OCI-LY1 (cell line): ENCODE results near the gene TNNC1.

ENCODE experiments used
- EZH2 ChIP-seq: fragments of 200-600 bp; sonication (generic), shearing (Covaris generic); IDR thresholded peaks from 2 replicates; pipeline ENCODE4 v1.8.0; 2017; ENCODE audit warnings: borderline replicate concordance, mixed run types, mild to moderate bottlenecking, antibody characterized with exemption, low read length, moderate library complexity, mixed read lengths
- TF ChIP-seq, protein P1 (sequence below): fragments of 200-600 bp; sonication (generic), shearing (Covaris generic); IDR thresholded peaks from 2 replicates; pipeline ENCODE4 v1.5.1; 2017; ENCODE audit warnings: mild to moderate bottlenecking, antibody characterized with exemption, low read length, moderate library complexity, mixed read lengths

DNA sequence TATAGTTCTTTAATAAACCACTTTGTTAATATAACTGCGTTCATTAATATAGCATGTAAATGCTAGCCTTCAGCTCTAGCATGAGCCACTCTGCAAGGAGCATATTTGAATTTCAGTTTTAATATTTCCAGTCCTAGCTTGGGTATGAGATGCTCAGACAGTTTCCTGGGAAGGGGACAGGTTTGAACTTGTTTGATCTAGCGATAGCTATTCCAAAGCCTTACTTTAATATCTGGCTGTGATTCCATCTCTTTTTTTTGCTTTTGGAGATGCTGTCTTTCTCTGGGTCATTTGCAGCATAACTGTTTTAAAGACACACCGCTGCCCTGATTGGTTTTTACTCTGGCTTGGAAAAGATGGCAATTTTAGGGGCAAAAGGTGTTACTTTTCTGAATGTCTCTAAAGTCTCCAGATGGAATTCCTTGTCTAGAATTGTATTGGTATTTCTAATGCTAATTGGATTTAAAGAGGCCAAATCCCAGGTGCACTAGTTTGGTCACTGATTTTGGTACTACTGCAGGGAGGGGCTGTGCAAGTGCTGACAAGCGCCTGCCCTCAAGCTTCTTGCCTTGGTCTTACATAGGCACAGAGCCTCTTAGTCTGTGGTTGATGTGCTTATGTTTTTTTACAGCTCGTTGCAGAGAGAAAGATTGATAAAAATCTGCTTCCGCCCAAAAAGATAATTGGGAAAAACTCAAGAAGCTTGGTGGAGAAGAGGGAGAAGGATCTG is 4.4 kb upstream of the TNNC1 start:
- TF ChIP-seq, protein P1, sequence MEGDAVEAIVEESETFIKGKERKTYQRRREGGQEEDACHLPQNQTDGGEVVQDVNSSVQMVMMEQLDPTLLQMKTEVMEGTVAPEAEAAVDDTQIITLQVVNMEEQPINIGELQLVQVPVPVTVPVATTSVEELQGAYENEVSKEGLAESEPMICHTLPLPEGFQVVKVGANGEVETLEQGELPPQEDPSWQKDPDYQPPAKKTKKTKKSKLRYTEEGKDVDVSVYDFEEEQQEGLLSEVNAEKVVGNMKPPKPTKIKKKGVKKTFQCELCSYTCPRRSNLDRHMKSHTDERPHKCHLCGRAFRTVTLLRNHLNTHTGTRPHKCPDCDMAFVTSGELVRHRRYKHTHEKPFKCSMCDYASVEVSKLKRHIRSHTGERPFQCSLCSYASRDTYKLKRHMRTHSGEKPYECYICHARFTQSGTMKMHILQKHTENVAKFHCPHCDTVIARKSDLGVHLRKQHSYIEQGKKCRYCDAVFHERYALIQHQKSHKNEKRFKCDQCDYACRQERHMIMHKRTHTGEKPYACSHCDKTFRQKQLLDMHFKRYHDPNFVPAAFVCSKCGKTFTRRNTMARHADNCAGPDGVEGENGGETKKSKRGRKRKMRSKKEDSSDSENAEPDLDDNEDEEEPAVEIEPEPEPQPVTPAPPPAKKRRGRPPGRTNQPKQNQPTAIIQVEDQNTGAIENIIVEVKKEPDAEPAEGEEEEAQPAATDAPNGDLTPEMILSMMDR: no peak
- no peak for TF ChIP-seq EZH2
